ENCODE data around the gene RAPGEF6.

GRCh38 chr5:131682826-131683225 lies 47.8 kb upstream of the RAPGEF6 start:
- TF ChIP-seq POLR2A (IDR thresholded peaks at IDR 0.05) (no peak), CTCF (IDR thresholded peaks at IDR 0.05) (no peak)

Data from right lobe of liver (tissue), 4 donors.